DMS53 treated with DMSO at 0.1 percent for 48 hours (cell line): ENCODE measurements around the gene NDEL1.
"Not testable (repeated sequence)": the region's sequence is repeated elsewhere in the genome, so short reads cannot be mapped to it uniquely, and the experiment has no call there.

ENCODE experiments used
- DNase-seq: peaks from one replicate; lab custom pipeline; 2025; ENCODE audit not compliant: unreplicated experiment; lab: John Stamatoyannopoulos, UW

Gene NDEL1

GRCh38 chr17:8435245-8436168 is at the start of gene NDEL1:
Gene NDEL1 (plus strand): TSS chr17:8435884. CDS start chr17:8444272, 8,388 bp downstream.
- peak; percentile 97 for DNase-seq

GRCh38 chr17:8386841-8387240 is 48.8 kb upstream of the NDEL1 start:
- no peak for DNase-seq

GRCh38 chr17:8387914-8388651 is 47.6 kb upstream of the NDEL1 start:
- DNase-seq: no peak

- DNase-seq: no peak
Observed at GRCh38 chr17:8391711-8392110, 44.0 kb upstream of the NDEL1 start.

GRCh38 chr17:8392274-8392673 is 43.4 kb upstream of the NDEL1 start:
- no peak for DNase-seq

GRCh38 chr17:8392674-8393469 is 42.8 kb upstream of the NDEL1 start:
- DNase-seq: no peak

GRCh38 chr17:8393470-8394231 is 42.0 kb upstream of the NDEL1 start:
- peak; percentile 38 for DNase-seq

- not testable (repeated sequence) for DNase-seq
Observed at GRCh38 chr17:8394497-8394896, 41.2 kb upstream of the NDEL1 start.

GRCh38 chr17:8397636-8398035 is 38.0 kb upstream of the NDEL1 start, which contains the start of gene RNF222:
Gene RNF222 (minus strand): TSS chr17:8397827. CDS start chr17:8393461, 4,366 bp downstream.
- peak; percentile 14 for DNase-seq

GRCh38 chr17:8398980-8399379 is 36.7 kb upstream of the NDEL1 start:
- no peak for DNase-seq

GRCh38 chr17:8401107-8401506 is 34.6 kb upstream of the NDEL1 start:
- no peak for DNase-seq

- DNase-seq: peak; percentile 11
Observed at GRCh38 chr17:8402921-8403536, 32.7 kb upstream of the NDEL1 start.

GRCh38 chr17:8405499-8406016 is 30.1 kb upstream of the NDEL1 start:
- no peak for DNase-seq

- DNase-seq: no peak
Observed at GRCh38 chr17:8406174-8406573, 29.5 kb upstream of the NDEL1 start.

GRCh38 chr17:8408371-8408770 is 27.3 kb upstream of the NDEL1 start:
- peak; percentile 82 for DNase-seq

GRCh38 chr17:8409966-8410882 is 25.5 kb upstream of the NDEL1 start:
- DNase-seq: peak; percentile 96

GRCh38 chr17:8410883-8411238 is 24.8 kb upstream of the NDEL1 start:
- DNase-seq: no peak

GRCh38 chr17:8412089-8412488 is 23.6 kb upstream of the NDEL1 start:
- no peak for DNase-seq

- DNase-seq: no peak
Observed at GRCh38 chr17:8413328-8413727, 22.4 kb upstream of the NDEL1 start.
